Measurements from ENCODE around the gene ICE1.
"Not testable (repeated sequence)": the region's sequence is repeated elsewhere in the genome, so short reads cannot be mapped to it uniquely, and the experiment has no call there.

Gene ICE1

DNA sequence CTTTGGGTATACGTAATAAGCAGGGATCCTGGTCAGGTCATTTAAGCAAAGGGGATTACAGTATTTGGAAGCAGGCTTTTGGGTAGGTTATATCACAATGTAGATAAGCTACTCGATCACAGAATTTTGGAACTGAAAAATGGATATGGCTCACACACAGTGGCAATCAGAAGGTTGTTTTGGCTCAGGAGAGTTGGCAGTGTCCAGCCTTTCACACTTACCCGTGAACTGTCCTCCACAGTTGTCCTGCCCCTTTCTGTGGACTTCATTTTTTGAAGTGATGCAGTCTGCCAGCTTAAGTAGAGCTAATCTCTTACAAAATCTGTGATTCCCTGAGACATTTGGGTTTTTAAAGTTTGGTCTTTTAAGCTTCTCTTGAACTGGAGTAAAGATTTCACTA lies 30.7 kb downstream of the ICE1 start:
- no peak for DNase-seq (ENCODE audit: low read depth in 2 of 2)

DNA sequence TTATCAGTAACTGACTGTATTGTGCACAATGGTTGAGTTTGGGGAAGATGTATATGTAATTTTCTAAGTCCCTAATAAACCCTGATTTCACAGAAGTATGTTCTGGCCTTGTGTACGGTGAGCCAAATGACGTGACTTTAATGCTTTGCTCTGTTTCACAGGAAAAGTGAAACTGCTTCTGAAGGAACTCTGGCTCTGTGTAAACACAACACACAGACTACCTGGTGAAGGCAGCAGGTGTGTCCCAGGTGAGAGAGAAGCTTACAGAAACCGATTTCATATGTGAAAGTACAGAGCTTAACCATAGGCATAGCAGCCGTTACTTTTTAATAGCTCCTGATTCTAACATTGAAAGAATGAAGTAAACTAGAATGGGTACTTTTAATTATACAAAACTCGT lies 31.9 kb downstream of the ICE1 start:
- DNase-seq (ENCODE audit: low read depth in 2 of 2), result no peak

DNA sequence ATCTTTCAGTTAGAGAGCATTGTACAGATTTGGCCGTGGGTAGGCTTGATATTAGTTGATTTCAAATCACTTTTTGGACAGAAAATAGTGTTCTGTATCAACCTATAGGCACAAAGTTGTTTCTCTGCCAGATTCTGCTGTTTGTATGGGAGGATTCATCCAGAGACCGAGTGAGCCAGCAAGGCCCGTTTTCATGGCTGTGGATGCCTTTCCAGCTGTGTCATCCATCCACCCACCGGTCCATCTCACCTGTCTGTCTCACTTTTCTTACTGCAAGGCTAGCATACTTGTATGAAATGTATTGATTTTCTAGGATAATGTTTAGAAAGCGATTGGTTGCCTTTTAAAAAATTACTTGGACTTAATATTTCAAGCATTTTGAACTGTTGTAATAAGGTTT lies 34.4 kb downstream of the ICE1 start:
- no peak for DNase-seq (ENCODE audit: low read depth in 2 of 2)

DNA sequence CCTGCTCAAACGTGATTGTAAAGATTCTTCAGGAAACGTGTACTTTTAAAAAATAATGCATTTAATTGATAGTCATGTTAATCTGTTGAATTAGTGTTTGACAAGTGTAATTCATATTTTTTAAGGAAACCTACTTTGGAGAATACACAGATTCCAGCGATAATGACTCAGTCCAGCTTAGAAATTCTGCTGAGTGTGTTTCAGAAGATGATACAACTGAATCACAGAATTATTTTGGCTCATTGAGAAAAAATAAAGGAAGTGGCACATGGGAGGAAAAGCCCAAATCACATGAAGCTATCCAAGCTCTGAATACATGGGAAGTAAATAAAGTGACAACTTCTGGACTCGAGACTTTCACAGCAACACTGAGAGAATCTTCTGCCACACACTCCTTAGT lies 37.8 kb downstream of the ICE1 start:
- no peak for DNase-seq (ENCODE audit: low read depth in 2 of 2)

DNA sequence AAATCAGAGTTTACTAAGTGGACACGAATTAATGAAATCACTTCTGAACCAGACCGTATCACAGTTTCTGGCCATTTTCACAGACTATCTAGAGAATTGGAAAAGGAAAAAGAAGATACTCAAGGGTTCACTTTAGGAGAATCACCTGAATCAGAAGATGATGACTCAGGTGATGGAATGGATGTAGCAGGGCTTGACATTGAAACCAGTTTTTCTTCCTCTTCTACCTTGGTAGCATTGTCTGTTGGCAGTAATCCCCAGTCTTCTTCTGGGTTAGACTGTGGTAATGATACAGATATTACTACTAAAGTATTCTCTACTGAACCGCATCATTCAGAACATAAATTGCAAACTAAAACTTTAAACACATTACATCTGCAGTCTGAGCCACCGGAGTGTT lies 38.5 kb downstream of the ICE1 start:
- DNase-seq (ENCODE audit: low read depth in 2 of 2), result no peak

DNA sequence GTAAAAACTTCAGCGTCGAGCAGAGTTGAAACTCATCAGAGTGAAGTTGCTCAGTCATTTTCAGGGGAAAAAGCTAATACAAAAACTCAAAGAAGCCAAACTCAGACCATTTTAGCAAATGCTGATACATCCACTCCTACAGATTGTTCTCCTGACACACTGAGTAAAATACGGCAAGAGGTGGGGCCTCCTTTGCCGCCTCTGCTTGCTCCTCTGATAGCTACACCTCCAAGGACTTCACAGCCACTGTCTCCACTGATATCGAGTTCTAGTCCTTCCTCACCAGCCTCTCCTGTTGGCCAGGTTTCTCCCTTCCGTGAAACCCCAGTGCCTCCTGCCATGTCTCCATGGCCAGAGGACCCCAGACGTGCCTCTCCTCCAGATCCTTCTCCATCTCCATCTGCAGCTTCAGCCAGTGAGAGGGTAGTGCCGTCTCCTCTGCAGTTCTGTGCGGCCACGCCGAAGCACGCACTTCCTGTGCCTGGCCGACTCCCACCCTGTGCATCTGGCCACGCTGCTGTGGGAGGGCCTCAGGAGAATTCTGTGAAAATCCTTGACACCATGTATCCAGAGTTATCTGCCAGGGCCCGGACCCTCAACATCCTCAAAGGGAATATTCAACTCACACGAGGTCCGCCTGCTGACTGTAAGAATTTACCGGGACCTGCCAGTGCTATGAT lies 41.7 kb downstream of the ICE1 start:
- DNase-seq (ENCODE audit: low read depth in 2 of 2), result no peak

DNA sequence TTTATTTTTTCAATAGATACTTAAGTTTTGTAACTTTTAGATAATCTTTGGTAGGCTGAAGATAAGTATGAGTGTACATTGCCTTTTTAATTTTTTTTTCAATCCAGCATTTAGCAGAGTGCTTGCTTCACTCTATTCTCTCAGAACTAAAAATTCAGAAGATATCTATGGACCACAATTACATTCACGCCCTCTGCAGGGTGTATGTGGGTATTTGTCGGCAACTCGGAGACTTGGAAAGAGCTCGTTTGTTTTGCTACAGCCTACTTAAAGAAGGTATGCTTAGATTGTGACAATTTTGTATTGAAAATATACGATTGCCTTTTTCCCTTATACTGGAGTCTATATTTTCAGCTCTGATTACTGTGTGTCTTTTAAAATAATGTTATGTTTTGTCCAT lies 43.8 kb downstream of the ICE1 start:
- no peak for DNase-seq (ENCODE audit: low read depth in 2 of 2)

DNA sequence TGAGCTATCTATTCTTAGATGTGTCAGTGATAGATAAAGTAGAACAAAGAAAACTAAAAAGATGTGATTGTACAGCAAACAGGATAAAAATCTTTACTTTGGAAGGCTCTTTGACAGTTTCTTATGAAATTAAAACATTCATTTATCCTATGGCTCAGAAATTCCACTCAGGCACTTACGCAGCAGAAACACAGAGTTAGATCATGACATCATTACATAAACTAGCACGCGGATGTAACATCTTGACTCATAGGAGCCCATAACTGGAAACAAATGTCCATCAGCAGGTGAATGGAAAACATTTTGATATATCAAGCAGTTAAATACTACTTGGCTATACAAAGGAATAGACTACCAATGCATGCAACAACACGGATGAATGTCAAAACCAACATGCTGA lies 45.3 kb downstream of the ICE1 start:
- DNase-seq (ENCODE audit: low read depth in 2 of 2), result no peak

DNA sequence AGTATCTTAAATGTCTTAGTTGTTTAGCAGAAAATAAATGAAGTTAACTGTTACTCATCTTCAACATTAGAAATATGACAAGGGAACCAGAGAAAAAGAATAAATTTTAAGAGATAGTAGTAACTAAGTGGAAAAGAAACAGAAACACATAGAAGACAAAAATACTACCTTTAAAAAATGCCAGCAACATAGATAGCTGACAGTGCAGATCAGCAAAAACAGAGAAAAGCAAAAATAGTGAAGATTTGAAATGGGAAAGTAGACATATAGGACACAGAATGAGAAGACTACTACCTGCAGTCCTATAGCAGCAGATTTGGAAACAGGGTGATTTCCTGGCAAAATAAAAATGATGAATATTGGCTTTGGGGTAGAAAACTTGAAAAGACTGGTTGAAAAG lies 48.5 kb downstream of the ICE1 start:
- no peak for DNase-seq (ENCODE audit: low read depth in 2 of 2)

DNA sequence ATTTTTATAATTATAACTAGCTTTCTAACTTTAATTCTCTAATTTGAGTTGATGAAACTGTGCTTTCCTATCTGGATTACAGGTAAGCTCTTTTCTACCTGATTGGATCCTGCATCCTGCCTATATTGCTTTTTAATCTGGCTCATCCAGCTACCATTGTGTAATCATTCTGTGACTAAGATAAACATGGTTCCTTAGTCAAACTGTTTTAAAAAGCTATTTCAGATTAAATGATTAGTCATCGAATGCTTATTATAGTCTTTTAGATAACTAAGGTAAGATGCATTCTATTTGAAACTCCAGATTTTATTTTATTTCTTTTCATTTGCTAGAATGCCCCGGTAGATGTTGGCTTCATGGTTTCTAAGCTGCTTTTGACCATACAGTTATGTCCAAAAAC lies 50.7 kb downstream of the ICE1 start:
- no peak for DNase-seq (ENCODE audit: low read depth in 2 of 2)

DNA sequence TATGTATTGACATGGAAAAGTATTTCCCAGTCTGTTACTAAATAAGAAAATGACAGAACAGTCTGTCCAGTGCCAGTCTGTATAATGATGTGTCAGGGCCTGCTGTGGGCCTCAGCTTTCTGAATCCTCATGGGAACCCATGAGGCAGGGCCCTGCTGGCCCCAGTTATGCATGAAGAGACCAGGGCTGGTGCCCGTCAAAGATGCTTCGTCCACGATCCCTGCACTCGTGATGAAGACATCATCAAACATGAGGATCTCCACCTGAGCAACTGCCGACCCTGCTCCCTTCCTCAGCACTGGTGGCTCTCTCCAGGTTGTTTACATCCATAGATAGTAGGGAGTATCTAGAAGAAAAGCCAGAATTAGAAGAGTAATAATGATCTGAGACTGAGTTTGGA lies 52.5 kb downstream of the ICE1 start:
- DNase-seq (ENCODE audit: low read depth in 2 of 2), result no peak

DNA sequence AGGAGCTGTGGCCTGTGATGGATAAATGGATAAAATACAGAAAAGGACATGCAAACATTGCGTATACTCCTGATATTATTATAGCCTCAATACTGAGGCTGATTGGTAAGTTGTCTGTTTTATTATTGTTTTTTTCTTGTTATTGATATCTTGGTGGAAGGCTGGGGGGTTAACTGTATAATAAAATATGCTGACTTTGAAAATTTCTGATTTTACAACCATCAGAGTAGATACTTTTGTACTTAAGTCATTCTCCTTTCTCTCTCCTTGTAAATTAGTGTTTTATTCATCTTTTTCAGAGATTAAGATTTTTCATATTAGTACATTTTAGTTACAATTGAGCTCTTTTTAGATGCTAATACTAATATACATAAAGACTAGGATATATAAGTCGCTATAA lies 53.5 kb downstream of the ICE1 start:
- no peak for DNase-seq (ENCODE audit: low read depth in 2 of 2)

DNA sequence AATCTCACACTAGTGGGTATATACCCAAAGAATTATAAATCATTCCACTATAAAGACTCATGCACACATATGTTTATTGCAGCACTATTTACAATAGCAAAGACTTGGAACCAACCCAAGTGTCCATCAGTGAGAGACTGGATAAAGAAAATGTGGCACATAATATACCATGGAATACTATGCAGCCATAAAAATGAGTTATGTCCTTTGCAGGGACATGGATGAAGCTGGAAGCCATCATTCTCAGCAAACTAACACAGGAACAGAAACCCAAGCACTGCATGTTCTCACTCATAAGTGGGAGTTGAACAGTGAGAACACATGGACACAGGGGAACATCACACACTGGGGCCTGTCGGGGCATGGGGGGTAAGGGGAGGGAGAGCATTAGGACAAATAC lies 57.1 kb downstream of the ICE1 start:
- DNase-seq (ENCODE audit: low read depth in 2 of 2), result not testable (repeated sequence)

DNA sequence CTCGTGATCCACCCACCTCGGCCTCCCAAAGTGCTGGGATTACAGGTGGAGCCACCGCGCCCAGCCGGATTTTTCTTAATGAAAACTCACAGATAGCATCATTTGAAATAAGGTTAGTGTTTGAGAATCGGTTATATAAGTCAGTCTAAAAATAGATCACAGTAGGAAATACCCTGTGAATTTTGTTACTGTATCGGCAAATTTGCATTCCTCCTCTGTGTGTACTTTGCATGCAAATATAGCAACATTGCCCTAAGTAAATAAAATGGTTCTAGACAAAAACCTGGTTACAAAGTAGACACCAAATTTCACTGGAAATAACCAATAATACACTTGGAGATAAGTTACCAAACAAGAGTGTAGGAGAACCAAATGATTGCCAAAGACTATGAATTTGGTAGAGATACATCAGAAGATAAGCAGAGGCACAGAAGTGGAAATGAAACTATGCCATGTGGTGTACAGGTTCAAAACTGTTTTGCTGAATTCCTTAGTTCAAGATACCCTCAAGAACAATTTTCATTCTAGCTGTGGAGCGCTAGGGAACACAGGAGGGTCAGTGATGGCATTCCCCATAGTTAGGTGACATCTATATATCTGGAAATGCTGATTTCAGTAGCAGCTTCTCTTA lies 58.1 kb downstream of the ICE1 start:
- DNase-seq (ENCODE audit: low read depth in 2 of 2), result no peak

DNA sequence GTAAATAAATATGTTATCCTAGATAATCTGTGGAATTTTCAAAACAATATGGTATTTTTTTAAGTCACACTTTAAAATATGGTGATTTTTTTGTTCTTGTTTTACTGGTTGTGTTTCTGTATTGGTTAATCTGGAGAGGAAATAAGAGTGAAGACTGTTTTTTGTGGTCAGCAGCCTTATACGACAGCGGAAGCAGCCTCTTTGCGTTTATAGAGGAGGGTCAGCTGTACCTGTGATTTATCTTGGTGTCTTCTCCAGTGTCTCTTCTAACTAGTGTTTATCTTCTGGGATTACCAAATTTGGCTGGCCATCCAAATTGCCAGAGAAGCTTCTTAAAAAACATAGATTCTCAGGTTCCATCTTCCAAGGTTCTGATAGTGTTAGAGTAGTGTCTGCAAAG lies 58.7 kb downstream of the ICE1 start:
- no peak for DNase-seq (ENCODE audit: low read depth in 2 of 2)

DNA sequence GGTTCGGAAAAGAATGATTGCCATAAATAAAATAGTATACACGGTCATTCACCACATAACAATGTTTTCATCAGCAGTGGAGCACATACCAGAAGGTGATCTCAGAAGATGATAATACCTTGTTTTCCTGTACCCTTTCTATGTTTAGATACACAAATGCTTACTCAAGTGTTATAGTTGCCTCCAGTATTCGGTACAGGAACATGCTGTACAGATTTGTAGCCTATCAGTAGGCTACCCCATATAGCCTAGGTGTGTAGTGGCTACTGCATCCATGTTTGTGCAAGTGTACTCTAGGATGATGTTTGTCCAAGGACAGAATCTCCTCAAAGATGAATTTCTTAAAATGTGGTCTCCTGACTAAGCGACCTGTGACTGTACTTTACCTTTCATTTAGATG lies 59.2 kb downstream of the ICE1 start:
- DNase-seq (ENCODE audit: low read depth in 2 of 2), result no peak

DNA sequence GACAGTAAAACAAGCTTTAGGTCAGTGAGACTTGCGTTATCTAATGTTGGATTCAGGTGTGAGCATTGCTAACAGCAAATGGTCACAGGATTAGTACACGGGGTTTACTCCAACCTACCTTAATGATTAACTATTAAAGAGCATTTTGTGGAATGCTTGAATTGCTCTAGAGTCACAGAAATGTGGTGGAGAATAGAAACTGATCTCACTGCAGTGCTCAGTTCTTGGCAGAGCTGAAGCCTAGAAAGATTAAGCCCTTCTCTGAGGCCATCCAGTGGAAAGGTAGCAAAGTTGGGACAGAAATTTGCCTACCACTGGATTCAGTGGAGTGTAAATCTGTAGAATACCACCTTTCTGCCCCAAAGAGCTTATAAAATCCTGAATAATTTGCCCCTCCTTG lies 60.9 kb downstream of the ICE1 start:
- no peak for DNase-seq (ENCODE audit: low read depth in 2 of 2)

DNA sequence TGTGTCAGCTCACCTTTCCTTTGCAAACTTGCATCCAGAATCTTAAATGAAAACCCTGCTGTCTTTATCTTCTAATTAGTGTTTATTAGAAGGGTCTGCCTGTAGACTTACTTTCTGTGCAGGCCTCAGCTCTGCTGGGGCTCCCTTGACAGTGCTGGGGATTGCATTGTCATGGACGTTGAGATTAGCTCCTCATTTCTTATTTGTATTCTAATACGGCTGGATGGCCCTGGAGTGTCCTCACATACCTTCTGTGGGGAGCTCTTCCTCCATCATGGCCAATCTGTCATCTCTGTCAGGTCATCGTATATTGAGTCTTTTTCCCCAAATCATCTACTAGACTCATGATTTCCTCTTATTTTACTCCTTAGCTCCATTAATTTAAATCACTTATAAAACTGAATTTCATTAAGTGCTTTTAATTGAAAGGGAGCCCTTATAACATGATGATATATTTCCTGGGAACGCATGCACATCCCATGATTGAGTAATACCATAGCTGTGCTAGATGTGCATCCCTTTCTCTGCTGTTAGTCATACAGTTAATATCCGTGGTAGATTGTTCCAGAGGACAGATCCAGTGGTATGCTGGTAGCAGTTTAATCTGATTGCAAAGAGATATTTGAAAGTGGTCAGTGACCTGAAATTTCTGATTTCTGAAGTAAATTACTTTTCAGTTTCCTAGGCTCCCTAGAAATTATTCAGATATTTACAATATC lies 61.6 kb downstream of the ICE1 start:
- no peak for DNase-seq (ENCODE audit: low read depth in 2 of 2)

DNA sequence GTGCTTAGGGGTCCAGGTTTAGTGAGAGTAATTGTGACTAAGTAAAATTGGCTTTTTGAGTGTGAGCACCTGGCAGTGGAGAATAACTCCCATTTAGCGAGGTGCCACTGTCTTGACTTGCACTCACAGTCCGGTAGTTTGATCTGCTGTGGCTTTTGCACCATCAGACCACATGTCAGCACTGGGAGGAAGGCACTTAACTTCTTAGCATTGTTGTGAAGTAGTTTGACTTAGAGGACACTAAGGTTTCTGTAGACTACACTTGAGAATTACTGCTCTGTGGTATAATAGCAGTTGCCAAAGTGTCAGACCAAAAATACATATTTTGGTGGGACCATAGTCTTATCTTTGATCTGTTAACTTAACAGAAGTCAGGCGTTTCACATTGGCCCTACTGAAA lies 63.6 kb downstream of the ICE1 start:
- no peak for DNase-seq (ENCODE audit: low read depth in 2 of 2)

DNA sequence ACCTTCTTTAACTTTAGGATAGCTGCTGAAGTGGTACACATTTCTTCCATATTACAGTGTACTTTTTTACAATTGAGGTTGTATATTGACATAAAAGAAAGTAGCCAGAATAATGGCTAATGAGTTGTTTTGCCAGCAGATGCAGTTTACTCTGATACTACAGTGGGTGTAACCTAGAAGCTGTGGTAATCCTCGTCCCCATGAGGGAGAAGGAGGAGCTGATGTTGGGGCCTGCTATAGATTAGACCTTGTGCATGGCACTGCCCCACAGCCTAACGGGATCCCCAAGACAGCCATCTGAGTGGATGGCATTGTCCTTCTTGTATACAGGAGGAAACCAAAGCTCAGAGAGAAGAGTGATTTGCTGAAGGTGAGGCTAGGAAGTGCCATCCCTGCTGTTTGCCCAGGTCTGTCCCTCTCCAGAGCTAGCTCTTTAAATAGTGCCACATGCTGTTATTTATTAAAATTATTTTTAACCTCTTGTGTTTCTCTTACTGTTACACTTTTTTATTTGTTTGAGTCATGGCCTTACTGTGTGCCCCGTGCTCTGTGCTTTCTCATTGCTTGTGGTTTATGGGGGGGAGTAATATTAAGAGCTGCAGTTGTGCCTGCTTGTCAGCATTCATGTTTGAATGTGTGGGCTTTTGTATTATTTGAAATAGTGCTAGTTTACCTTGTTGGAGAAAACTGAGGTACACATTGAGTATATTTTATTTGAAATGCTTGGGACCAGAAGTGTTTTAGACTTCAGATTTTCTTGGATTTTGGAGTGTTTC lies 65.3 kb downstream of the ICE1 start:
- no peak for DNase-seq (ENCODE audit: low read depth in 2 of 2)

DNA sequence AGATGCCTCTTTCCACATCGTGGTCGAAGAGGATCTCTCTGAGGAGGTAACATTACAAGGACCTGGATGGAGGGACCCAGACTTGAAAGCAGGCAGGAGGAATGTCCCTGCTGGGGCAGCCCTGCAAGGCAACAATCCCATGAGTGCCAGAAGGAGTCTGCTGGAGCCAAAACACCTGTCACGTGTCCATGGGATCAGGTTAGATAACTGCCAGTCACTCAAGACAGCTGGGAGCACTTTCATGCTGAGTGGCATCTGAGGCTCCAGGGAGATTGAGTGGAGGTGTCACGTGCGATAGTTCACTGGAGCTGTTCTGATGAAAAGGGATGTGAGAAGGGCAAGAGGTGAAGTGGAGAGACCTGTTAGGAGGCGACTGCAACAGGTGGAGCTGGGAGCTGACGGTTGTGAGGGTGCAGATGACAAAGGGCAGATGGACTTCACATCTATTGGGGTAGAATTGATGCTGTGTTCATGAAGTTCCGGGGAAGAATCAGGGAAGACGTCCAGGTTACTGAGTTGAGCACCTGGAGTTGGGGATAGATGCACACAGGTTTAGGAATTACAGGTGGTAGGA lies 68.4 kb downstream of the ICE1 start:
- DNase-seq (ENCODE audit: low read depth in 2 of 2), result no peak
